C4-2B (cell line): ENCODE measurements around the gene DCUN1D3.
A peak's percentile ranks its signal among the peaks of the same experiment; 100 is the strongest.

Experiments
- H3K27ac ChIP-seq: fragments of 450-650 bp; 2 replicates; pipeline ENCODE4 v1.5.1; 2017
- ZFX ChIP-seq: fragments of 450-650 bp; IDR thresholded peaks from 2 replicates; pipeline ENCODE4 v1.6.1; 2017
- TF ChIP-seq, protein P1 (sequence below): fragments of 450-650 bp; conservative IDR thresholded peaks from 2 replicates; pipeline ENCODE4 v1.5.1; 2017; ENCODE audit warnings: mild to moderate bottlenecking

Gene DCUN1D3

GRCh38 chr16:20850981-20851380 is 49.2 kb downstream of the DCUN1D3 start:
- TF ChIP-seq, protein P1, sequence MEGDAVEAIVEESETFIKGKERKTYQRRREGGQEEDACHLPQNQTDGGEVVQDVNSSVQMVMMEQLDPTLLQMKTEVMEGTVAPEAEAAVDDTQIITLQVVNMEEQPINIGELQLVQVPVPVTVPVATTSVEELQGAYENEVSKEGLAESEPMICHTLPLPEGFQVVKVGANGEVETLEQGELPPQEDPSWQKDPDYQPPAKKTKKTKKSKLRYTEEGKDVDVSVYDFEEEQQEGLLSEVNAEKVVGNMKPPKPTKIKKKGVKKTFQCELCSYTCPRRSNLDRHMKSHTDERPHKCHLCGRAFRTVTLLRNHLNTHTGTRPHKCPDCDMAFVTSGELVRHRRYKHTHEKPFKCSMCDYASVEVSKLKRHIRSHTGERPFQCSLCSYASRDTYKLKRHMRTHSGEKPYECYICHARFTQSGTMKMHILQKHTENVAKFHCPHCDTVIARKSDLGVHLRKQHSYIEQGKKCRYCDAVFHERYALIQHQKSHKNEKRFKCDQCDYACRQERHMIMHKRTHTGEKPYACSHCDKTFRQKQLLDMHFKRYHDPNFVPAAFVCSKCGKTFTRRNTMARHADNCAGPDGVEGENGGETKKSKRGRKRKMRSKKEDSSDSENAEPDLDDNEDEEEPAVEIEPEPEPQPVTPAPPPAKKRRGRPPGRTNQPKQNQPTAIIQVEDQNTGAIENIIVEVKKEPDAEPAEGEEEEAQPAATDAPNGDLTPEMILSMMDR: no peak
- TF ChIP-seq ZFX: no peak
- H3K27ac ChIP-seq: no peak overlapping the region

- no peak for TF ChIP-seq ZFX
- TF ChIP-seq, protein P1: peak; percentile 96
- H3K27ac ChIP-seq: no peak overlapping the region
These were observed 50.4 kb downstream of the DCUN1D3 start for GRCh38 chr16:20849589-20850390.

GRCh38 chr16:20847550-20847949 is 52.6 kb downstream of the DCUN1D3 start:
- no peak overlapping the region for H3K27ac ChIP-seq
- TF ChIP-seq ZFX: no peak
- TF ChIP-seq, protein P1: no peak

DNA sequence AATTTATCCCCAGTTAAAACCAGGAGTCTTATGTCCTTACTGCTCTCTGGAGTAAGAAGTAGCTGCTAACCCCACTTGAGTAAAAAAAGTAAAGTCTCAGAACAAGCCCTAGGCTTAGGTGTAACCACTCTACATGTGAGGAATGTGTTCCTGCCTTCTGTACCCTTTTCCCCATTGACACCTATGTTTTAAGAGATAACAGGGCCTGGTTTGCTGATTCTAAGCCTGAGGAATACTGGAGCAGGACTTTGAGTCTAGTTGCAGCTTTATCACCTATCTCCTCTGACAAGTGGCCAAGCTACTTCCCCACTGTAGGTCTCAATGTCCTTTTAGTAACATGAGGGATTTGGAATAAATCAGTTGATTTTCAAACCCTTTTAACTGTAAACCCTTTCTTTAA is 53.6 kb downstream of the DCUN1D3 start:
- TF ChIP-seq, protein P1: no peak
- no peak for TF ChIP-seq ZFX
- no peak overlapping the region for H3K27ac ChIP-seq

DNA sequence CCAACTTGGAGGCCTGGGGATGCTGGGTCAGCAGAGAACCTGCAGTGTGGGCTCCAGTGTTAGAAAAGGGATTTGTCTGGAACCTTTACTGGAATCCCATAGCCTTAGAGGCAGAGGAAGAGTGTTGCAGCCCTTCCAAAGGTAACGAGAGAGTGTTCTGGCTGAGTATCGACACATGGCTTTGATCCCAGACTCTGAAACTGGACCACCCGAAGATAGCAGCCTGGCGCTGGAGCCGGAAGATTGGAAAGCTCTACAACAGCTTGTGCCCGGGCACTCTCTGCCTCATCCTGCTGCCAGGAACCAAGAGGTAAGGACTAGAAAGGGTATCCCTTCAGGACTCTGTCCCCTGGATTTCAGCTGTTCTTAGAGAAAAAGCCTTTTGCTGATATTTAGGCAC is 54.1 kb downstream of the DCUN1D3 start:
- H3K27ac ChIP-seq: no peak overlapping the region
- TF ChIP-seq ZFX: no peak

DNA sequence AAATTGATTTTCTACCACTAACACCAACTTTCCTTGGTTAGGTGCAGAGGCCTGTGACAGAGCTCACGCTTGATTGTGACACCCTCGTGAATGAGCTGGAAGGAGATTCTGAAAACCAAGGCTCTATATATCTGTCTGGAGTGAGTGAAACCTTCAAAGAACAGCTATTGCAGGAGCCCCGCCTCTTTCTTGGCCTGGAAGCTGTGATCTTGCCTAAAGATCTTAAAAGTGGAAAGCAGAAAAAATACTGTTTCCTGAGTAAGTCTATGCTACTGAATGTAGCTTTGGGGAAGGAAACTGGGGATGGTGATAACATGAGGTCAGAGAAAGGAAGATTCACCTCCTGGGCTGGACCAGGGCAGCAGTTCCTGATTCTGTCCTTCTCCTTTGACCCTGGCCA is 55.6 kb downstream of the DCUN1D3 start:
- no peak overlapping the region for H3K27ac ChIP-seq
- no peak for TF ChIP-seq ZFX
- TF ChIP-seq, protein P1: no peak

DNA sequence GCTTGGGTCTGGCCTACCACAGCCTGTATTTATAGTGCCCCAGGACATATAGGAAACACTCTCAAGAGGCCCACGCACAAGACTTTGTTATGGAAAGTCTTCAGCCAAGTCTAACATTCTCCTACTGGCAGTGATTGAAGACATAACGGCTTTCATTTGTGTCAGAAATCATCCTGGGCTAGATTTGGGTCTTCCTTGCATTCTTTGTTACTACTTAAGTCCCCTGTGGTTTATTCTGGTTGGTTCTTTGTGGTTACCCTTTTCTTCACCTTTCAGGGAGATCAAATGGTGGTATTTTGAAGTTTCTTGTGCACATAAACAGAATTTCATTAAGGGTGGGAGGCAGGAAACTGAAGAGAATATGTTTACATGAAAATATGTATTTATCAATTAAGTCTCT is 56.1 kb downstream of the DCUN1D3 start:
- no peak for TF ChIP-seq ZFX
- TF ChIP-seq, protein P1: no peak

DNA sequence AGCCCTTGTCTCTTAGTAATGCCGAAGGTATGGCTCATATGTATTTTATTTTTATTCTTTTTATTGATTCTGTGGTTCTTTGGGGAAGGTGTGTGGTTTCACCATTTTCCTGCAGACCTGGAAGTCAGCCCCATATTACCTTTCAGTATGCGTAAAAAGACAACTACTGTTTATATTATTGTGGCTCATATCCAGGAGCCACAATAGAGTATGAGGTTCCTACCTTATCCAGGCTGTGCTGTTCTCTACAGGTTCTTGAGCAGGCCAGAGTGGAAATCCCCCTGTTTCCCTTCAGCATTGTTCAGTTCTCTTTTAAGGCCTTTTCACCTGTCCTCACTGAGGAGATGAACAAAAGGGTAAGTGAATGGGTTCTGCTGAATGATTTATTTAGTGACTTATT is 60.7 kb downstream of the DCUN1D3 start:
- H3K27ac ChIP-seq: no peak overlapping the region
- no peak for TF ChIP-seq ZFX
- TF ChIP-seq, protein P1: no peak

More for the DNA sequence above, 56.1 kb downstream of the DCUN1D3 start:
- no peak overlapping the region for H3K27ac ChIP-seq
